GM12892 (cell line): Measurements from ENCODE around the gene EFS.

Experiments
- DNase-seq: peaks from one replicate; pipeline ENCODE4 v3.0.0; 2011; ENCODE audit not compliant: insufficient read length
- FAIRE-seq: peaks from 2 replicates; lab custom pipeline; 2011; peaks lifted over from hg19 to GRCh38; lab: Jason Lieb, UNC
- POLR2A ChIP-seq: IDR thresholded peaks from 2 replicates; pipeline ENCODE4 v1.6.1; 2011; ENCODE audit warnings: low read depth, low read length, control low read depth
- POLR2AphosphoS5 ChIP-seq: IDR thresholded peaks from 2 replicates; pipeline ENCODE4 v1.6.1; 2011; ENCODE audit warnings: low read depth, low read length, control low read depth
- TAF1 ChIP-seq: IDR thresholded peaks from 2 replicates; pipeline ENCODE4 v1.6.1; 2011; ENCODE audit warnings: low read depth, mild to moderate bottlenecking, control low read depth, low read length, borderline replicate concordance

Gene EFS

DNA sequence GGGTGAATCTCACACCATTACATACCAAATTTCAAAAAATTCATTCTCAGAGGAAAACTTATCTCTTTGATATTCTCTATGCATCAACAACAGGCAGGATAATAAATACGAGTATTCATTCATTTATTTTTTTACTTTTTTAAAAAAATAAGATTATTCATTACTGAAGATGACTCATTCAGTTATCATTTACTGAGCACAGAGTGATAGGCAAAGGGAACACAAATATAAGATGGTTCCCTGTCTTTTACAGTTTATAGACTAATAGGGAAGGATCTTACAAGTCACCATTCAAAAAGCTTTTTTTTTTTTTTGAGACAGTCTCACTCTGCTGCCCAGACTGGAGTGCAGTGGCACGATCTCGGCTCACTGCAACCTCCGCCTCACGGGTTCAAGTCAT is 48.7 kb downstream of the EFS start:
- TF ChIP-seq POLR2AphosphoS5 = no peak
- no peak for TF ChIP-seq TAF1
- TF ChIP-seq POLR2A = no peak
- no peak for DNase-seq
- no peak for FAIRE-seq

DNA sequence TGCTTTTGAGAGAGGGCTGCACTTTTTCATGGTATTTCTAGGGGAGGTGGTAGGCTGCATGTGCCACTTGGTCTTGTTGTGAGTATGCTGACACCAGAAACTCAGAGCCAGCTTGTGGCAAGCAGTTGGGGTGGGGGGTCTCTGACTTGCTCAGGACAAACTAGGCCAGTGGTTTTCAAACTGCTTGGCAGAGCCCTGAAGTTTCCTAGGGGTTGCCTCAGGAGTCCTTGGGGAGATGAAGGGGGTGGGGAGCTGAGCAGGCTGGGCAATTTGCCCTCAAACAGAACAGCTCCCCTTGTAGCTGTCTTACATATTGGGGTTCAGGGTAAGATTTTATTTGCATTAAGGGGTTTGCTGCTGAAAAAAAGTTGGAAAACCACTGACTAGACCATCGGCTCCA is 54.4 kb downstream of the EFS start:
- FAIRE-seq (no peak), DNase-seq (no peak)
- TF ChIP-seq POLR2A (no peak), POLR2AphosphoS5 (no peak), TAF1 (no peak)

DNA sequence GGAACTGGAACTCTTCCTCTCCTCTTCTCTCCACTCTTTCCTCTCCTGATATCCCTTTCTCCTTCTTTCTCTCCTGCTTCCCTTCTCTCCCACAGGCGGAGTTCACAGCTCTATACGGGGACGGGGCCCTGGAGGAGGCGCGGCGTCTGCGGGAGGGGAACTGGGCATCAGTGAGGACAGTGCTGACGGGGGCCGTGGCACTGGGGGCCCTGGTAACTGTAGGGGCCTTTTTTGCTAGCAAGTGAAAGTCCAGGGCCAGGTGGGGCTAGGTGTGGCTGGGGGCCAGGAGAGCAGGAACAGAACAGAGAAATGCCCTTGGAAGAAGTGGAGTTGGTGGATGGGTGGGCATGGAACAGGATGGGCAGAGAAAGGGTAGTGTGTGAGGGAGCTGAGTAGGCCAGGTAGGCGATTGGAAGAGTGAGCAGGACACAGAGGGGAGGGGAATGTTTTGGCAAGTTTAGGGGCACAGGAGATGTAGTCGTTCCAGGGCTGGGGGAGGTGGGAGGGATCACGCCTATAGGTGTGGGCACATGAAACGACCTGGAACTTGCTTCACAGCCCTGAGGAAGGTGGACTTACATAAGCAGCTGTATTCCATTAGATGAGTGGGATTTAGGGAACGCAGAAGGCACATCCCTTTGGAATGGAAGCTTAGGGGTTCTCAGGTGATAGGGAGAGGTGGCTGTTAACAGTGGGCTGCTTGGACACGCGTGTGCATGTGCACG is 56.1 kb downstream of the EFS start:
- DNase-seq = no peak
- FAIRE-seq = no peak
- TF ChIP-seq TAF1 = no peak
- TF ChIP-seq POLR2A = no peak
- TF ChIP-seq POLR2AphosphoS5 = no peak

DNA sequence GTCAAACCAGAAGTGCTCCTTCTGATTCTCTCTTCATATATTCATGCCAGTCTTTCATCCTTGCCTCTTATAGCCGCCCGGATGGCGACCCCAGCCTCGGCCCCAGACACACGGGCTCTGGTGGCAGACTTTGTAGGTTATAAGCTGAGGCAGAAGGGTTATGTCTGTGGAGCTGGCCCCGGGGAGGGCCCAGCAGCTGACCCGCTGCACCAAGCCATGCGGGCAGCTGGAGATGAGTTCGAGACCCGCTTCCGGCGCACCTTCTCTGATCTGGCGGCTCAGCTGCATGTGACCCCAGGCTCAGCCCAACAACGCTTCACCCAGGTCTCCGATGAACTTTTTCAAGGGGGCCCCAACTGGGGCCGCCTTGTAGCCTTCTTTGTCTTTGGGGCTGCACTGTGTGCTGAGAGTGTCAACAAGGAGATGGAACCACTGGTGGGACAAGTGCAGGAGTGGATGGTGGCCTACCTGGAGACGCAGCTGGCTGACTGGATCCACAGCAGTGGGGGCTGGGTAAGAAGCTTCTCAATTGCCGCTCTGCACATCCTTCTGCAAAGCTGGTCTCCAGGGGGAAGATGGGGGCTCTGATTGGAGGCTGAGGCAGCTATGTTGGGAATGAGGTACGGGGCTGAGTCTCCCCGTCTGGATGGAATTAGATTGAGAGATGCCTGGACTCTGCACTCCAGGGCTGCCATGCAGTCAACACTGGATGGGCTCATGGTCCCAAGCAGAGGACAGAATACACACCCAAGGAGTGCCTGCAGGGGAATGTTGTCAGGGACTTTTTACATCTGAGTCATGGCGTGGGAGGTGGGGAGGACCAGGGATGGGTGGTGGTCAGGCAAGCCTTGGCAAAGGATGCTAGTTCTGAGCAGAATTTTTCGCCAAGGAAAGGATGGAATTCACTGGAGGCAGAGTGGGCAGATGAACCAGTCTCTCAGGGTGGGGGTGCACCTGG is 57.0 kb downstream of the EFS start:
- DNase-seq (no peak), FAIRE-seq (no peak)
- TF ChIP-seq POLR2A = no peak

DNA sequence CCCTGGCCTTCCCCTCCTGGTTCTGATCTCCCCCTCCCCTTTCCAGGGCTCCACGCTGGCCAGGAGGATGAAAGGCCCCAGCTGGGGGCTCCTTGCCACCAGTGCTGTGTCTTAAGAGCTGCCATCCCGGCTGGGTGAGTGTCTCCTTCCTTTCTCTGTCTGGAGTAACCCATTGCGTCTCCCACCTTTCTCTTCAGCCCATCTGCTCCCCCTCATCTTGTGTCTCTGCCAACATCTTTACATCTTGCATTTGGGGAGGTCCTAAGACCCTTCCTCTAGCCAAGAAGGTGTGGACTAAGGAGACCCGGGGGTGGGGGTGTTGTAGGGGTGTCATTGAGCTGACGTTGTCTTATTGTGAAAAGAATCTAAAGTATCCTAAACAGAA is 57.8 kb downstream of the EFS start:
- FAIRE-seq (no peak), DNase-seq (no peak)
- TF ChIP-seq POLR2A (no peak), POLR2AphosphoS5 (no peak), TAF1 (no peak)

DNA sequence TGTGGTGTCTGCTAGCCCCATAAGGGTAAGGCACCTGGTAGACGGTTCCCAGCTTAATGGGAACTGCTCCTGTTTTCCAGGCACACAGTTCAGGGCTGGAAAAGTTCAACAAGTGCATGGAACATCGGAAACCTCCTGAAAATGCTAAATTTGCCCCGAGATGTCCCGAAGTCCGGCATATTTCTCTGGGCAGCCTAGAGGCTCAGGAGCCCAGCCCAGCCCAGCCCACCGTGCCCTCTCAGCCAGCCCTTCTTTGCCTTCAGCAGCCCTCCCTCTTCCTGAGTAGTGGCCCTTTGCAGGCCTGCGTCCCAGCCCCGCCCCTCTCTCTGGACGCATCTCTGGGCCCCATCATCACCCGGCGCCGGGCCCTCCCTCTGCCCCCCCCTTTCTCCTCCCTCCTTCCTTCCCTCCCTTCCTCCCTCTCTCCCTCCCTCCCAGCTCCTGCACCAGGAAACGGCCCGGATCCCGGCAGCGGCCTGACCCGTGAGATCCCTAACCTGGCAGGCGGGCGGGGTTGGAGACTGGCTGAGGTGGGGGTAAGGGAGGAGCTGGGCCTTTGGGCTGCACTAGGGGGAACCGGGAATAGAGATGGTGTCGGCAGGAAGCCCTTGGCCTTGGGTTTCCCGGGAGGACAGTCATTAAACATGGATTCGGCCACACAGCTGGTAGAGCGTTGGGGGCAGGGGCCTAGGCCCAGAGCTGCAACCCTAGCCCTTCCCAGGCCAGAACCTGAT is 58.4 kb downstream of the EFS start, which contains the start of gene BCL2L2:
BCL2L2 (plus strand) TSS at position 422 of the 734 bp plus-strand sequence. CDS start 935 bp downstream, outside the sequence.
- peak; percentile 72; the same call in 1 of the 2 replicates for TF ChIP-seq POLR2A
- TF ChIP-seq POLR2AphosphoS5 = peak; percentile 72; the same call in 1 of the 2 replicates
- peak; percentile 22; the same call in 1 of the 2 replicates for TF ChIP-seq TAF1
- DNase-seq = peak; percentile 63
- FAIRE-seq = peak; percentile 66
